H1 (cell line): ENCODE data around the gene BTN2A1.

Experiments
- RAD21 ChIP-seq, 2 experiments: IDR thresholded peaks in 1 of 2; conservative IDR thresholded peaks in 1 of 2; 2 replicates each; pipeline ENCODE4 v1.6.1; 2011; ENCODE audit warnings: low read depth in 2 of 2, low read length in 2 of 2, improper control_type of control experiment in 1 of 2, inconsistent platforms in 1 of 2, mild to moderate bottlenecking in 1 of 2, moderate library complexity in 1 of 2
- SAP30 ChIP-seq: fragments of 300-600 bp; sonication (generic); IDR thresholded peaks from 2 replicates; pipeline ENCODE4 v1.7.1; 2012; ENCODE audit warnings: low read length, moderate library complexity, mild to moderate bottlenecking, inconsistent platforms; ENCODE audit not compliant: insufficient read depth, insufficient replicate concordance

- TF ChIP-seq SAP30 (no peak), RAD21 (IDR thresholded peaks at IDR 0.05 in 1 of 2, conservative IDR thresholded peaks at IDR 0.05 in 1 of 2; ENCODE audit: low read depth in 2 of 2, low read length in 2 of 2) (peak; percentile 35 to 40; a peak in 3 of 4 replicates)
Observed at GRCh38 chr6:26450240-26450639, 7.5 kb upstream of the BTN2A1 start.
